NCI-H446 (cell line): ENCODE data around the gene GPR108.
"Not testable (repeated sequence)": the region's sequence is repeated elsewhere in the genome, so short reads cannot be mapped to it uniquely, and the experiment has no call there.

Experiments used
- DNase-seq, 2 experiments: peaks; one replicate each; lab custom pipeline; 2025; lab: John Stamatoyannopoulos, UW

GPR108 gene

DNA sequence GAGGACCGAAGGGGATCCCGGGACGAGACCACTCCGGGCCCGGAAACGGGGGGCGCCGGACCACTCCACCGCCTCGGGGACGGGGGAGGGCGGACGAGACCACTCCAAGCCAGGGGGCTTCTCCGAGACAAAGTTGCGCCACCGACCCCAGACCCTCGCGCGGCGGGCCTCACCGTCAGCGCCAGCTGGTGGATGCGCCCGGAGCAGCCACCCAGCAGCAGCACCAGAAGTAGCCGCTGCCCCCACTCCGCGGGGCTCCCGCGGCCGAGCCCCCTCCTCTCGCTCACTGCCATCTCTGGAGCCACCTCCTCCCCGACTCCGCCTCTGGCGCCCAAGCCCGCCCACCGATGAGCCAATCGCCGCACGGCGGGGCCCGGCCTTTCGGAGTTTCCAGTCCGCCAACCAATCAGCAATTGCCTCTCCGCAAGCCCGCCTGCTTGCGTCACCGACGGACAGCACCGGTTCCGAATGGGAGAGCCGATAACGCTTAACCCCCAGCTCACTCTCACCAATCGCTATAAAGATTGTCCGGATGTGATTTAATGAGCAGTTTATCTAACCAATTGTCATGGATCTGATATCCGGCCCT, at the start of gene GPR108:
Gene GPR108, minus strand, starts transcription at position 297 of the 589 bp plus-strand sequence. Its CDS starts 4 bp downstream, at position 293.
- peak; percentile 100 for DNase-seq

DNA sequence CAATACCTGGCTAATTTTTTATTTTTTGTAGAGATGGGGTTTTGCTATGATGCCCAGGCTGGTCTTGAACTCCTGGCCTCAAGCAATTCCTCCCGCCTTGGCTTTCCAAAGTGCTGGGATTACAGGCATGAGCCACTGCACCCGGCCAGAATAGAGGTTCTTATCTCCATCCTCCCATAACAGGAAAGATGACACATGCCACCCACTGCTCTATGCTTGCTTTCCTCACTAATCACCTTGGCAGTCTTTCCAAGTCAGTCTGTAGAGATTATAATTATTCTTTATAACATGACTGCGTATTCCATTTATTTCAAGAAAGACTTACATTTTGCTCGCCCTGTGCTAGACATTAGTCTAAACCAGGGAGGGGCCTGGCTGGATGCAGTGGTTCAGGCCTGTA, 41.8 kb upstream of the GPR108 start:
- DNase-seq, result no peak

DNA sequence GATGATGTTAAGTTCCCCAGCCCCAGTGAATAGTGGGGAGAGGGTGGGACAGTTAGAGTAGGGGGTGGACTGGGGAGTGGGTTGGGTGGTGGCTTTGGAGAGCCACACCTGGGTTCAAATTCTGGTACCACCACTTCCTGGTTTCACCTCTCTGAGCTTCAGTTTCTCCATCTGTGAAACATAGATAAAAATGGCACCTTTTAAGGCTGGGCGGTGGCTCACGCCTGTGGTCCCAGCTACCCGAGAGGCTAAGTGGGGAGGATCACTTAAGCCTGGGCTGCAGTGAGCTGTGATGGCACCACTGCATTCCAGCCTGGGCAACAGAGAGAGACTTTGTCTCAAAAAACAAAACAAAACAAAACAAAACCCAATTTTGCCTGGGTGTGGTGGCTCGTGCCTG, 41.0 kb upstream of the GPR108 start:
- DNase-seq, result no peak

DNA sequence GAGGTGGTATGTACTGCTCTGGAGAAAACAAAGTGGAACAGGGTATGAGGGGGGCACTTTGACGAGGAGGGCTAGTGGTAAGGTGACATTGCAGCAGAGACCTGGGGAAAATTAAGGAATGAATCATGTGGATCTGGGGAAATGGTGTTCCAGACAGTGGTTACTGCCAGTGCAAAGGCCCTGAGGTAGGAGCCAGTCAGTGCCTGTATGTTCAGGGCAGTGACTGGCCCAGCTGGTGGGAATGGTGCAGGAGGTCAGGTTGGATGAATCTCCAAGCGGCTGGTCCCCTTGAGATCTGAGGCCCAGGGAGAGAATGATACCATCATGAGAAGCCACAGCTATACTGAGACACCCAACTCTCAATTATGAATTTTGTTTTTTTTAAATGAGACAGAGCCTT, 40.1 kb upstream of the GPR108 start:
- DNase-seq, result no peak

DNA sequence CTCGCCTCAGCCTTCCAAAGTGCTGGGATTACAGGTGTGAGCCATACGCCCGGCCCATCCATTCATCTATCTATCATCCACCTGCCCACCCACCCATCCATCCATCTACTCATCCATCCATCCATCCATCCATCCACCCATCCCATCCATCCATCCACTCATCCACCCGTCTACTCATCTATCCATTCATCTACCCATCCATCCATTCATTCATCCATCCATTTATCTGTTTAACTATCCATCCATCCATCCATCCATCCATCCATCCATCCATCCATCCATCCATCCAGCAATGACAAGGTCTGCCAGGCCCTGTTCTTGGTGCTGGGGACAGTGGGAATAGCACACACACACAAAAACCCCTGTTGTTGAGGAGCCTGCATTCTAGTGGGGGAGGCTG, 39.6 kb upstream of the GPR108 start:
- no peak for DNase-seq

DNA sequence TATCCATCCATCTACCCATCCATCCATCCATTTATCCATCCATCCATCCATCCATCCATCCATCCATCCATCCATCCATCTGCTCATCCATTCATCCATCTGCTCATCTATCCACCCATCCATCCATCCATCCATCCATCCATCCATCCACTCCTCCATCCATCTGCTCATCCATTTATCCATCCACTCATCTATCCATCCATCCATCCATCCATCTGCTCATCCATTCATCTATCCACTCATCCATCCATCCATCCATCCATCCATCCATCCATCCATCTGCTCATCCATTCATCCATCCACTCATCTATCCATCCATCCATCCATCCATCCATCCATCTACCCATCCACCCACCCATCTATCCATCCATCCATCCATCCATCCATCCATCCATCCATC, 38.7 kb upstream of the GPR108 start:
- not testable (repeated sequence) for DNase-seq

DNA sequence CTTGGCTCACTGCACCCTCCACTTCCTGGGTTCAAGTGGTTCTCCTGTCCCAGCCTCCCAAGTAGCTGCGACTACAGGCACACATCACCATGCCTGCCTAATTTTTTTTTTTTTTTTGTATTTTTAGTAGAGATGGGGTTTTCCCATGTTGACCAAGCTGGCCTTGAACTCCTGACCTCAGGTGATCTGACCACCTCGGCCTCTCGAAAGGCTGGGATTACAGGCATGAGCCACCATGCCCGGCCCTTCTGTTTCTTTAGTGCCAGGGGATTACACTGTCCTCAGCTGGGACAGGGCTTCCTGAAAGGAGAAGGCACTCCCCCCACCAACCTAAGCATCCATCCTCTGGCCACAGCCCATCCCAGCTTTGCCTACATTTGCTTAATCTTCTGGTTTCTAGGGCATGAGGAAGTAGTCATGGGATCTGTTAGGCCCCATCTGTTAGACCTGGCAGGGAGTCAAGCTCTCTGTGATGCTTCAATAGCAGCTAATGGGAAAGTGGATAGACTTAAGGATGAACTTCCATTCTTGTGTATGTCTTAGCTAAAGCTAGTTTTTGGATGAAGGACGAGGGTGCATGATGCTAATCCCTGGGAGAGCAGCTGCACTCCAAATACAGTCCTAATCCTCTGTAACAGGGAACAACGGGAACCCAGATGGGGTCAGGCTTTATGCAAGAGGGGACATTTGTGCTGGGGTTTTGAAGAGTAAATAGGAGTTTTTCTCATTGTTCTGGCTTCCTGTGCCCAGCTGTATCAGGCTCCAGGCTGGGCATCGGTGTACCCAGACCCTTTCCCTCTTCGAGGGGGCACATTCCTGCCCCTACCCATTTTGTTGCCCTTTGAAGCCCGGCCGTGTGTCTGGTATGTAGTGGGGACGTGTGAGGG, 37.7 kb upstream of the GPR108 start:
- DNase-seq, result peak; percentile 16 to 62

DNA sequence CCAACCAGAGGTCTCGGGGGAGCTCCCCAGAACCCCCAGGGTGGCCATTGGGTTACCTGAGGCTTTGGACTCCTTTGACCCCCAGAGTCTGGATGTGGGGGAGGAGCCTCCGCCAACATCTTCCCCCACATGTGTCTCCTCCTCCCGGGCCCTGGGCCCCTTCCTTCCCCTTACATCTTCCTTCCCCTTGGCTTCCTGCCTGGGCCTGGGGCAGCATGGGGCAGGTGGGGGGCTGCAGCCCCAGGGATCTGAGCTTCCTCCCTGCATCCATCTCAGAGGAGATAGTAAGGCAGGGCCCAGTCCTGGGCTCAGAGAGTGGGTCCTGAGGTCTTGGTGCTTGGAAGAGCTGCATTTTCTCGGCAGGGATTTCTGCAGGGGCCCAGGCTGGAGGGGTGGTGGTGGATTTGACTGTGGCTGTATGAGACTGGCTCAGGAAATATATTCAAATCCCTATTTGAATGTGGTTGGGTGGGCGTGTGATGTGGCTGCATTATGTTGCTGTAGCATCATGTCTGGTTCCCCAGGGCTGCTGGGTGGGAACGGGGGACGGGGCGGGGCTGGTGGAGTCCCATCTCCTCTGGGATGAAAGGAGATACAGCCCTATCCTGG, 36.0 kb upstream of the GPR108 start:
- no peak for DNase-seq

DNA sequence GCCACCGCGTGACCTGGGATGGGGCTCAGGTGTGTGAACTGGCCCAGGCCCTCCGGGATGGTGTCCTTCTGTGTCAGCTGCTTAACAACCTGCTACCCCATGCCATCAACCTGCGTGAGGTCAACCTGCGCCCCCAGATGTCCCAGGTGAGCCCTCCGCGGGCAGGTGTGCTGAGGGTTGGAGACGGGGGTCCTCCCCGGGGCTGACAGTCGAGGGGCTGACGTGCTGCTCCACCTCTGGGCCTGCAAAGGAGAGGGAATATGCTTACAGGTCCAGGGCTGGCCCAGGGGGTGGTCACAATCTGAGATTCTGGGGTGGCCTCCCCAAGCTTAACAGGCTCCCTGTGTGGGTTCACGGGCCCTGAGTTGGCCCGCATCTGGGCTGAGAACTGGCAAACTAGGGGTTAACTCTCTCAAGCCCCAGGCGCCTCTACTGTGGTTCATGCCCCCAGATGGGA, 35.5 kb upstream of the GPR108 start:
- no peak for DNase-seq

DNA sequence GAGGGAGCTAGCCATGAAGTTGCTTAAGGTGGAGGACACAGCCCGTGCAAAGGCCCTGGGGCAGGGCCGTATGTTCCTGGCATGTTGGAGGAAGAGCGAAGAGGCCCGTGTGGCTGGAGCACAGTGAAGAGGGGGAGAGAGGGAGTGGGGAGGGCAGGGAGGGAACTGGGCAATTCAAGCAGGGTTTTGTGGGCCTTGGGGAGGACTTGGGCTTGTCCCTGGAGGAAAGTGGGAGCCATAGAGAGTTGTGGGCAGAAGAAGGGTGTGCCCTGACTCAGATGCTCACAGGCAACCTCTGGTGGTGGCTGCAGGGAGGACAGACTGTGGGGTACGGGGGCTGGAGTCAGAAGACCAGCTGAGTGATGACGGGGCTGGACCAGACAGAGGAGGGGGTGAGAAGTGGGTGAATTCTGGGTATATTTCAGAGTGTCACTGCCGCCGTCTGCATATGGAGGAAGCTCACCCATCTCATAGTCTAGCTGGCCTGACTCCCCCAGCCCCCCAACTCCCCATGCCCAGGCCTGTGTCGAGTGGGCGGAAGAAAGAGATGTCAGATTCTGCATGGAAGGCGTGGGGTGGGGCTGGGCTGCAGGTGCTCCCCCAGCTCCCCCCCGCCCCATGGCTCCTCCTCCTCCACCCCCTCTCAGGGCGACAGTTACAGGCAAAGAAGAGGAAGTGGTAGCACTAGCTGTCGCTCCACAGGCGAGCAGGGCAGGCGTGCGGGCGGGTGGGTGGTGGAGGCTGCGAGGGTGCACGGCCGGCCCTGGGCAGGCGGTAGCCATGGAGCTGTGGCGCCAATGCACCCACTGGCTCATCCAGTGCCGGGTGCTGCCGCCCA, 34.9 kb upstream of the GPR108 start, which contains the start of gene VAV1:
Gene VAV1, plus strand, starts transcription at position 681 of the 838 bp plus-strand sequence. Its CDS starts 100 bp downstream, at position 781.
- DNase-seq, result no peak

DNA sequence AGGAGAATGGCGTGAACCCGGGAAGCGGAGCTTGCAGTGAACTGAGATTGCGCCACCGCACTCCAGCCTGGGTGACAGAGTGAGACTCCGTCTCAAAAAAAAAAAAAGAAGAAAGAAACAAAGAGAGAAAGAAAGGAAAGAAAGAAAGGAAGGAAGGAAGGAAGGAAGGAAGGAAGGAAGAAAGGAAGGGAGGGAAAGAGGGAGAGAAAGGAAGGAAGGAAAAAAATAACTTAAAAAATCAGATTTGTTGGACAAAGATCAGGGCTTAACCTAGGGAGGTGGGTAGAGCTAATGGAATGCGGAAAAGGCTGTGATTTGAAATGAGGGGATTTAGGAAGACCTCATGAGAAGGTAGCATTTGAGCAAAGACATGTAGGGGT, 34.3 kb upstream of the GPR108 start:
- DNase-seq, result not testable (repeated sequence)

DNA sequence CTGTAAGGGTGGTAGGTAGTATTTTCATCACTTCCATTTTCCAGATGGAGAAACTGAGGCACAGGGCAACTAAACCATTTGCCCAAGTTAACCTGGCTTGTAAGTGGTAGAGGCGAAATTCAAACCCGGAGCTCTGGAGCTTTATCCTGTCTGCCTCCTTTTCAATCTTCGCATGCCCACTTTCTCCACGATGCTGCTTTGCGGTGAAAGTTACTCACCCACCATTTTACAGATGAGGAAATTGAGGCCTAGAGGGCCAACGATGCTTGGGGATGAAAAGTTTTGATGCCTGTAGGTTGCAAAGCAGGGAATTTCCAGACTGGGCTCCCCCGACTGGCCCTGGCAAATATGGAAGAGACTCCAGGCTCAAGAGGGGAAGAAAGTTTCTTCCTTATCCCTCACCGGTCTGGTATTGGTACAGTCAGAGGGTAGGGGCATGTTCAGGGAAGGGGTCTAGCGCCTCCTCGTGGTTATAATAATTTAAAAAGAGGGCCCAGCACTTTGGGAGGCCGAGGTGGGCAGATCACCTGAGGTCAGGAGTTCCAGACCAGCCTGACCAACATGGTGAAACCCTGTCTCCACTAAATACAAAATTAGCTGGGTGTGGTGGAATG, 31.7 kb upstream of the GPR108 start:
- DNase-seq, result no peak

DNA sequence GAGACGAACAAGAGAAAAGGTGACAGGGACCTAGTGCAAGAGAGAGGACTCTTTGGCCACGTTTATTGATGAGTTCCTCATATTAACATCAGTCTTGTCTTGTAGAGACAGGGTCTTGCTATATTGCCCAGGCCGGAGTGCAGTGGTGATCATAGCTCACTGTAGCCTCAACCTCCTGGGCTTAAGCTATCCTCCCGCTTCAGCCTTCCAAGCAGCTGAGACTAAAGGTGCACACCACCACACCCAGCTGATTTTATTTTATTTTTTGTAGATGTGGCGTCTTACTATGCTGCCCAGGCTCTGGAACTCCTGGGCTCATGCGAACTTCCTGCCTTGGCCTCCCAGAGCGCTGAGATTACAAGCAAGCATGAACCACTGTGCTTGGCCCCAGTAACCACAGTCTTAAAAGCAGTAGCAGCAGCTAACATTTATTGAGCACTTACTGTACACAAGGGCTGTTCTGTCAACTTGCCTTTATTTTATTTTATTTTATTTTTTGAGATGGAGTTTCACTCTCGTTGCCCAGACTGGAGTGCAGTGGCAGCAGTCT, 30.9 kb upstream of the GPR108 start:
- no peak for DNase-seq

DNA sequence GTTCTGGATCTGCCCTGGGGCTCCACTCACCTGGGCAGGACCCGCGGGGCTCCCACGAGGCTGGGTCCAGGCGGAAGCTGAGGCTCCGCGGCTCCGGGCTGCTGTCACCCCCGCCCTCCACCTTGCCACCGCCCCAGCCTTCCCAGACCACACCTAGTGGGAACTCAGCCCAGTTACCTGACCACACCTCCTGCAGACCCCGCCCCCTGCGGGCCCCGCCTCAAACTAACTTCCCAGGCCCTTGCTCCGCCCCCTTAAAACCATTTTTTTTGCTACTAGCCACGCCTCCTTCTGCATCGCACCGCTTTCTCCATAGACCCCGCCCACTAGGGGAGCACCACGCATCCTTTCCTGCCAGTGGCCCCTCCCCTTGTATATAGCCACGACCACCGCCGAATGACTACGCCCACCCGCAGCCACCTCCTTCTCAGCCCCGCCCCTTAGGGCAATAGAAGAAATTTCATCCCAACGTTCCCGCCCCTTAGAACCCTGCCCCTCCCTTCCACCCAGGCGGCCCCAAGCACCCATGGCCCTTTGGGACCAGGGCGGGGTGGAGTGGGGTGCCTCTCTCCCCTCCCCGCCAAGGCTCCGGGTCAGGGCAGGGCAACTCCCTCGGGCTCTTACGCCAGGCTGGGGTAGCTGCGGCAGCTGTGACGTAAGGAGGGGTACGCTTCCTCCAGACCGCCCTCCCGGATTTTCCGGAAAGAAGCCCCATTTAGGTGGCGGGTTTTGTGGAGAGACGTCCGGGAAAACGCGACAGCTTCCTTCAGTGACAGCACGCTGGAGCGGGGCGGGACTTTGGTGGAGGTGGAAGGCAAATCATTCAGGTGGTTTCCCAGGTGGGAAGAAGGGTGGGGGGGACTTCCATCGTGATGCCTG, 30.2 kb upstream of the GPR108 start, which contains the start of gene SH2D3A:
Gene SH2D3A, minus strand, starts transcription at position 79 of the 879 bp plus-strand sequence. CDS start 3,687 bp downstream, outside the sequence.
- no peak for DNase-seq

DNA sequence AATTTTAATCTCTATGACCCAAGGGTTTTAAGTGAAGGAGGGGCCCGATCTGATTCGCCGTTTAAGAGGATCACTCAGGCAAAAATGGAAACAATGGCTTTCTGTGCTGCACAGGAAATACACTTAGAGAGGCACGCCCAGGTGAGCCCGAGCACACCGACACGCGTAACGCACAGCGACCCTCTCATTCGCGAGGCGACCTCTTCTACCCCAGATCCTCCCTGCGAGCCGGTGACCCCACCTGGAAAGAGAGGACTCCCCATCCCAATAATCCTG, 29.6 kb upstream of the GPR108 start:
- DNase-seq, result no peak

DNA sequence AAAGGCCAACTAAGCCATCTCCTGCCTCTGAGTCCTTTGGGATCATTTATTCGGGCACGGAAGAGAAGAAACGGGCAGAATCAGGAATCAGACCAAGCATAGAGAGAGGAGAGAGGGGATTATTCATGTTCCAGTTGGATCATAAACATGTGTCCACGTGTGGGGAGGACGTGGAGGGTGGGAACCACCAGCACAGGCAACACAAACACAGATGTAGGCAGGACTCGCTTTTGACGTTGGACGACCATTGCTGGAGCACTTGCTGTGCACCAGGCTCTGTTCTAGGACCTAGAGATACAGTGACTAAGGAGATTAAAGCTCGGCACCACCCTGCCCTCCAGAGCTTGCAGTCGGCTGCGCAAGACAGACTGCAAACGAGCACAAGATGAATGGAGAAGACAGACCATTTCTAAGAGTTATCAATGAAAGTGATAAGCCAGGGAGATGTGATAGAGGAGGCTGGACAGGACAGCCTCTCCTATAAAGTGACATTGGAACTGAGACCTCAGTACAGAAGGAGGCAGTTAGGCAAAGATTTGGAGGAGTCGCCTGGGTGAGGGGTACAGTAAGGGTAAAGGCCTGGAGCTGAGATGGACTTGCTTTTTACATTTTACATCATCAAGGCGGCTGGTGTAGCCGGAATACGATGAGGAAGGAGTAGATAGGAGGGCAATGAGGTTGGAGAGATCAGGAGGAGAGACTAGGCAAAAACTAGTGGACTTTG, 29.1 kb upstream of the GPR108 start:
- no peak for DNase-seq

DNA sequence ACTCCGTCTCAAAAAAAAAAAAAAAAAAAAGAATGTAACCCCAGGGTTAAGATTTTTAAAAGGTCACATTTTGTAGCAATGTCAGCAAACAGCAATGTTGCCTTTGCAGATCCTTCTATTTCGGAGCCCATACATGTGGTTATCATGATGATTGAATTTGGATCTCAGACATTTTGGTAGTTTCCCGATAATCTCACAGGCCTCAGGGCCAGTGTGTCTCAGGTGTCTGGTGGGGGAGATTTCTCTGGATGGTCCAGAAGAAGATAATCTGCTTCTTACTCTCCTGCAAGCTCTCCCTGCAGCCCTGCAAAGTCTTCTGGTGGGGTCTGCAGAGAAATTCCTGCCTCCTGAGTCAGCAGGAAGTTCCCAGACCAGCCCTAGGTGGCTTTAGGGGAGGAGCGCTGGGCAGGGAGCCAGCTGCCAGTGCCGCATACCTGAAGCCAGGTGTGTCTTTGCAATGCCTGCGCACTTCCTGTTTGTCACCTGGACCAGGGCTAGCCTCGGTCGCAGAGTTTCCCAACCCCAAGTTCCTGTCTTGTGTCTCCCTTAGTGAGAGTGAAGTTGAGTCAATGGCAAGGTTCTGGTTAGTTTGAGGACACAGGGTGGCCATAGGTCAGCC, 28.5 kb upstream of the GPR108 start:
- DNase-seq, result no peak

DNA sequence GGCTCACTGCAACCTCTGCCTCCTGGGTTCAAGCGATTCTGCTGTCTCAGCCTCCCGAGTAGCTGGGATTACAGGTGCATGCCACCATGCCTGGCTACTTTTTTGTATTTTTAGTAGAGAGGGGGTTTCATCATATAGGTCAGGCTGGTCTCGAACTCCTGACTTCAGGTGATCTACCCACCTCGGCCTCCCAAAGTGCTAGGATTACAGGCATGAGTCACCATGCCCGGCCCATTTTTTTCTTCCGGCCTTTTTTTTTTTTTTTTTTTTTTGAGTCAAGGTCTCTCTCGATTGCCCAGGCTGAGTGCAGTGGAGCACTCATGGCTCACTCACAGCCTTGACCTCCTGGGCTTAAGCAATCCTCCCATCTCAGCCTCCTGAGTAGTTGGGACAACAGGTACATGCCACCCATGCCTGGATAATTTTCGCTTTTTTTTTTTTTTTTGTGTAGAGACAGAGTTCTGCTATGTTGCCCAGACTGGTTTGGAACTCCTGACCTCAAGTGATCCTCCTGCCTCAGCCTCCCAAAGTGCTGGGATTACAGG, 24.9 kb upstream of the GPR108 start:
- DNase-seq, result not testable (repeated sequence)
